DLD1 (cell line): Measurements from ENCODE around the gene AKR1B15.
"Not testable (repeated sequence)": the region's sequence is repeated elsewhere in the genome, so short reads cannot be mapped to it uniquely, and the experiment has no call there.

Experiments used
- in situ Hi-C: cut with HindIII; loops from 2 replicates; pipeline ENCODE4 v1.10.0; 2017; ENCODE audit warnings: low sequenced_read_pairs

The AKR1B15 gene

DNA sequence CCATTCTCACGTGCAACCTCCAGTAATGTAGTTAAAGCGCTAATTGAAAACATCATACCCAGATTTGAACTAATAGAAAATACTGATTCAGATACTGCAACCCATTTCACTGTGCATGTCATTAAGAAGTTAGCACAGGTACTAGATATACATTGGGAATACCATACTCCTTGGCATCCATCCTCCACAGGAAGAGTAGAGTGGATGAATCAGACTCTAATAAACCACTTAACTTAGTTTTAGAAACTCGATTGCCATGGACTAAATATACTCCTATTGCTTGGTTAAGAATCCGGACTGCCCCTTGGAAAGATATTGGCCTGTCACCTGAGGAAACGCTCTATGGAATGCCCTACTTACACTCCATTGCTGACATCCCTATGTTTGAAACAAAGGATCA is 9.5 kb downstream of the AKR1B15 start:
- in situ Hi-C loops, result no loop called here

DNA sequence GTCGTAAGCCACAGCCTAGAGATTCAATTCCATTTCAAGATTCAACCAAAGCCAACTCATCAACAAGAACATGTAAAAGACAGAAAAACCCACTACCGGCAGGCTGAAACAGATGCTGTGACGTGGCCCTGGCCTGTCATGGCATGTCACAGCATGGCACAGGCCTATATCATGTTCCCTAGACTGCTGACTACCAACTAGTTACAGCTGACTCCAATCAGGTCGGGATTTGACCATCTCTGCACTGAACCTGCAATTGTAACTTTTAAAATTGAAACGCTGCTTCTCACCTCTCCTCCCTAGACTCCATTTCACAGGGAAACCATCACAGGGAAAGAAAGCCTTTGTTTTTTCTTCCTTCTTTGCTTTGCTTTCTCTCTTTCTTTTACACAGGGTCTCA is 12.7 kb downstream of the AKR1B15 start:
- in situ Hi-C loops, result not testable (repeated sequence)

DNA sequence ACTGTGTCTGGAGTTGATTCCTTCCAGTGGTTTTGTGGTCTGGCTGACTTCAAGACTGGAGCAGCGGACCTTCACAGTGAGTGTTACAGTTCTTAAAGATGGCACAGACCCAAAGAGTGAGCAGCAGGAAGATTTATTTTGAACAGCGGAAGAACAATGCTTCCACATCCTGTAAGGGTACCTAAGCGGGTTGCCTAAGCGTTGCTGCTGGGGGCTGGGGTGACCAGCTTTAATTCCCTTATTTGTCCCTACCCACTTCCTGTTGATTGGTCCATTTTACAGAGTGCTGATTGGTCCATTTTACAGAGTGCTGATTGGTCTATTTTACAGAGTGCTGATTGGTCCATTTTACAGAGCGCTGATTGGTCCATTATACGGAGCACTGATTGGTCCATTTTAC is 13.2 kb downstream of the AKR1B15 start:
- in situ Hi-C loops, result no loop called here

DNA sequence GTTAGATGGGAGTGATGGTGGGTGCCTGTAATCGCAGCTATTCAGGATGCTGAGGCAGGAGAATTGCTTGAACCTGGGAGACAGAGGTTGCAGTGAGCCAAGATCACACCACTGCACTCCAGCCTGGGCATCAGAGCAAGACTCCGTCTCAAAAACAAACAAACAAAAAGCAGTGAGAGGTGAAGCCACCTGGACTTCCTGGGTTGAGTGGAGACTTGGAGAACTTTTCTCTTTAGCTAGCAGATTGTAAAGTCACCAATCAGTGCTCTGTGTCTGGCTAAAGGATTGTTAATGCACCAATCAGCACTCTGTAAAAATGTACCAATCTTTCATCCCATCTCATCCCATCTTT is 14.5 kb downstream of the AKR1B15 start:
- in situ Hi-C loops, result not testable (repeated sequence)

DNA sequence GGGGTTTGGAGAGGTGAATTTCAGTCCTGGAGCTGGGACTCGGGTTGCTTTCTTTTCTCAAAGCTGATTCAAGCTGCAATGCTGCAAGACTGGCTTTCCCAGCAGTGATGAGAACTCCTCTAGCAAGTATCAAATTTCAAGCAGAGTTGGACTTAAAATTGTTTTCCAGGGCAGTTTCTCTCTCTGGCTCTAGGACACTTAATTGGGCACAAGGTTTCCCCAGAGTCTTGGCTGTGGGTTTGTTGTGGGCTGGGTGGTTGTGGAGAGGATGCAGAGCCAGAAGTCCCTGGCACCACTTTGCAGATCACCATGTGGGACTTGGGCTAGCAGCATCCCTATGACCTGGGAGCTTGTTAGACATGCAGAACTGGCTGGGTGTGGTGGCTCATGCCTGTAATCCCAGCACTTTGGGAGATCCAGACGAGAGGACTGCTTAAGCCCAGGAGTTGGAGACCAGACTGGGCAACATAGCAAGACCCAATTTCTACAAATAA is 16.8 kb downstream of the AKR1B15 start:
- in situ Hi-C loops, result no loop called here

DNA sequence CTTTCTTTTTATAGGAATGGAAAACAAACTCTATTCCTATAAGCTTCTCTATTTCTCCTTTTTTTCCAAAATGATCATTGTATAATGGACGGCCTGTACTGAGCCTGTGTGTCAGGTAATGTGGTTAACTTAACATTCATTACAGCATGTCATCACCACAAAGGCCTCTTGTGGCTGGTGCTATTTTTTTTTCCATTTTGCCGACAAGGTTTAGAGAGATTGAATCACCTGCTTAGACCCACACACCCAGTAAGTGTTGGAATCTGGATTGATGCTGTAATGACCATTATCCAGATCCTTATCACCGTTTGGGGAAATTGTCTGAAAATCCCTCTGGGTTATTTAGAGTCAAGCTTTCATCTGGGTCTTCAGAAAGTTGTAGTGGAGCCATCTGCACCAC is 18.5 kb downstream of the AKR1B15 start:
- in situ Hi-C loops, result no loop called here

DNA sequence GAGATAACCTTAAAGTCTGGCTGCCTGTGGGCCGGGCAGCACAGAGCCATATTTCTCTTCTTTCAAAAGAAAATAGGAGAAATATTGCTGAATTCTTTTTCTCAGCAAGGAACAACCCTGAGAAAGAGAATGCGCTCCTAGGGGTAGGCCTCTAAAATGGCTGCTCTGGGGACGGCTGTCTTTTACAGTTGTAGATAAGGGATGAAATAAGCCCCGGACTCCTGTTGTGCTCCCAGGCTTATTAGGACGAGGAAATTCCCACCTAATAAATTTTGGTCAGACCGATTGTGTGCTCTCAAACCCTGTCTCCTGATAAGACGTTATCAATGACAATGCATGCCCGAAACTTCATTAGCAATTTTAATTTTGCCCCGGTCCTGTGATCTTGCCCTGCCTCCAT is 21.1 kb downstream of the AKR1B15 start:
- in situ Hi-C loops, result not testable (repeated sequence)

DNA sequence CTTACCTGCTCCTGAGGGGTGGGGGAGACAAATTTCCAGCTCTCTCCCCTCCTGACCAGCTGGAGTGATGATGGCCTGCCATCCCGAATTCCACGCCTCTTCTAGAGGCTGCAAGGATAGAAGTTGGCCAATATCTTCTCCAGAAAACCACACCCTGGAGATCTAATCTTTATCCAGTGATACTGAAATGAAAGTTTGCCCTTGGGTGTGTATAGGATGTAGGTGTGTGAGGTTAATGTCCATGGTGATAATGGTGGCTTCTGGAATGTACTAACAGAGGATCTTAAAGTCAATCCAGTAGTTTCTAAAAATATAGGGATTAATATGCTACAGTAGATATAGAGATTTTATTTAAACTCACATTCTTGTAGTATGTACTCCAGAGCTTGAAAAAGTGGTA is 22.2 kb downstream of the AKR1B15 start:
- in situ Hi-C loops, result no loop called here

DNA sequence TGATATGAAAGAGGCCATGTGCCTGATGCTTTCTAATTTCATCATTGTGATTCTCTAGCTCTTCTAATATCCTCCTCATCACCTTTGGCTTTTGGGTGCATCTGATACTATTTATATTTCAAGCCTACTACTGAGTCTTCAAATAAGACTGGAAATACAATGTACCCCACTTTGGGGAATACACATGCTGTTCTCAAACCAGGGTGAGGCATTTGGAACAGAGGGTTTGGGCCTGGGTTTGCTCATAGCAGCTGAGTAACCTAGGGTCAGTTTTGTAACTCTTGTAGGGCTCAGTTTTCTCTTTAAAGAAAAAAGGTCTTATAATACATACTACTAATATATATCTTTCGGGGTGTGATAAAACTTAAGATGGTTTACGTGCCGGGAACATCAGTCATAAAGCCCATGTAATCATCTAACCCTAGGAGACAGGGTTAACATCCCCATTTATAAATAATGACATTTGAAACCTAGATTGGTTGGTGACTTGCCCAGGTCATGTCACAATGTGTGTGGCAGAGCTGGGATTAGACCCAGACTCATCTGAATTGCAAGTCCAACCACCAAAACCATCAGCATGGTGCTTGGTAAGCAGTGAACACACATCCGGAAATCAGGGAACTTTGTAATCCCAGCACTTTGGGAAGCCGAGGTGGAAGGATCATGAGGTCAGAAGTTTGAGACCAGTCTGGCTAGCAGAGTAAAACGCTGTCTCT is 23.0 kb downstream of the AKR1B15 start:
- in situ Hi-C loops, result no loop called here

DNA sequence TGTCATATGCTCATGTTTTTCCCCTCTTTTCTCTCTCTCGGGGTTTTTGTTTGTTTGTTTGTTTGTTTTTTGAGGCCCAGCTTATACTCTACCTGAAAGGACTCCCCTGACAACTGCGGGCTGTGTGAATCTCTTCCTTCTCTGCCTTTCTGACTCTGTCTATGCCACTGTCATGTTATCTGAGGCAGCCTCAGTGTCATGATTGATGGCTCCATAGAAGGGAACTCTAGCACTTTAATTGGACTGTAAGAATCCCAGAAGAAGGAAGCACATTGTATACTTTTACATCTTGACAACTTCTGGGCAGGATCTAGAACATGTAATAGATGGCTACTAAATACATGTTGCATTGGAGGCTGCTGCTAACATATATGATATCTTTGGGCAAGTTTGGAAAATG is 25.4 kb downstream of the AKR1B15 start:
- in situ Hi-C loops, result no loop called here

DNA sequence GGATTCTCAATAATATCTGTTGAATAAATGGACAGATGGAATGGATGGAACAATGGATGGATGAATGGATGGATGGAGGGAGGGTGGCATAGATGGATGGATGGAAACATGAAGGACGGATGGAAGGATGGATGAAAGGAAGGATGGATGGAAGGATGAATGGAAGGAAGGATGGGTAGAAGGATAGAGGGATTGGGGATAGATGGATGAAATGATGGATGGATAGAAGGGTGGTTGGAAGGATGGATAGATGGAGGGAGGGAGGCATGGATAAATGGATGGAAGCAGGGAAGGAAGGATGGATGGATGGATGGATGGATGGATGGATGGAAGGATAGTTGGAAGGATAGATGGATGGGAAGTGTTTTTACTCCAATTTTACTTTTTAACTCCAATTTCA is 35.4 kb downstream of the AKR1B15 start:
- in situ Hi-C loops, result no loop called here

DNA sequence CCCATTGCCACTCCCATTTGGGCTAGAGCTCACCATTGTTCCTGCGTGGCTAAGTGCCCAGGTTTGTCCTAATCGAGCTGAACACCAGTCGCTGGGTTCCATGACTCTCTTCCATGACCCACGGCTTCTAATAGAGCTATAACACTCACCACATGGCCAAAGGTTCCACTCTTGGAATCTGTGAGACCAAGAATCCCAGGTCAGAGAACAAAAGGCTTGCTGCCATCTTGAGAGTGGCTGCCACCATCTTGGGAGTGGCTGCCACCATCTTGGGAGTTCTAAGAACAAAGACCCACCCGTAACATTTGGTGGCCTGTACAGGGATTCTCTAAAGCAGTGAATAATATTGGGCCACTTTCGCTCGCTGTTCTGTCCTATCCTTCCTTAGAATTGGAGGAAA is 37.0 kb downstream of the AKR1B15 start:
- in situ Hi-C loops, result no loop called here

DNA sequence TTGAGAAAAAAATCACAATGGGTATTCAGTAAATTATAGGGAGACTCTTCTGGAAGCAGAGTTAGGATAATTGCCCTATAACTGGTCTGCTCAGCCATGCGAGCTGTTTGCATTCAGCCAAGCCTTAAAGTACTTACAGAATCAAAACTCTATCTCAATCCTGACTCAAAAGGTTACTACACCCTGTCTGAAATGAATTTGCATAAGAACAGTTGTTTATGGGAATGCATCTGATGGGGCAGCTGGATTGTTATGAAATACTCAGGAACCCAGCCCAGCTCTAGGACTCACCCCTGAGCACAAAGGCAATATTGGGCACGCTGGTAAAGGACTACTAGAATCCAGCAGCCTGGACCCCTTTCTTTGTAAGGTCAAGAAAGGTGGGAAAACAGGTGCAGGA is 38.8 kb downstream of the AKR1B15 start:
- in situ Hi-C loops, result no loop called here

DNA sequence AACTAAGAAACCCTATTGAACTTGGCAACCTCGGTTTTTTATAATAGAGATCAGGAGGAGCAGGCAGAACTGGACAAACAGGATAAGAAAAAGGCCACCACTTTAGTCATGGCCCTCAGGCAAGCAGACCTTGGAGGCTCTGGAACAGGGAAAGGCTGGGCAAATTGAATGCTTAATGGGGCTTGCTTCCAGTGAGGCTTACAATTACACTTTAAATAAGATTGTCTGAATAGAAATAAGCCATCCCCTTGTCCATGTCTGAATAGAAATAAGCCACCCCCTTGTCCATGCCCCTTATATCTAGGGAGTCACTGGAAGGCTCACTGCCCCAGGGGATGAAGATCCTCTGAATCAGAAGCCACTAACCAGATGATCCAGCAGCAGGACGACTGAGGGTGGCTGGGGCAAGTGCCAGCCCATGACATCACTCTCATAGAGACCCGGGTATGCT is 40.6 kb downstream of the AKR1B15 start:
- in situ Hi-C loops, result no loop called here

DNA sequence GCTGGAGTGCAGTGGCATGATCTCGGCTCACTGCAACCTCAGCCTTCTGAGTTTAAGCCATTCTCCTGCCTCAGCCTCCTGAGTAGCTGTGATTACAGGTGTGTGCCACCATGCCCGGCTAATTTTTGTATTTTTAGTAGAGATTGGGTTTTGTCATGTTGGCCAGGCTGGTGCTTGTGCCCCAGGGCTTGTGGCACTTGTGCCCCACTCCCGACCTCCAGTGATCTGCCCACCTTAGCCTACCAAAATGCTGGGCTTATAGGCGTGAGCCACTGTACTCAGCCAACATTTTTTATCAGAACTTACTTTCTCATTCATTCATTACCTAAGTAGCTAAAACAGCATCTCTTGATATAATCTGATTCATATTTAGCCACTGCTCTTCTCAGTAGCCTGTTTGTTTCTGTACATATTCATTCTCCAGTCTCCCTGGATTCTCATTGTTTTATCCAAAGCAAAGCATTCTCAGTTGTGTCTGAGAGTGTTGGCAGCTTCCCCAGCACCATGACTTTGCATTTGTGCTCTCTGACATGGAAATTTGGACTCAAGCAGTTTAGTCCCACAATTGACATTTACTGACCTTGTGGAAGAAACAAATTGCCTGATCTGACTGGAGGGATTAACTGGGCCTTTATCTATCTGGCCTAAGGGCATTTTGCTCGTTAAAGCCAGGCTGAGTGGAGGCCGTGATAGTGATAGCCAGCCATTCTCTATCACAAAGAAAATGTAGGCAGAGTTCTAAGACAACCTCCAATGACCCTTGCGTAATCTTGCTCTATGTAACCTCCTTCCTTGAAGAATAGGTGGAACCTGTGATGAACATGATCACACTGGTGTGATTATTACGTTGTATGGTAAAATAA is 44.9 kb downstream of the AKR1B15 start:
- in situ Hi-C loops, result no loop called here

DNA sequence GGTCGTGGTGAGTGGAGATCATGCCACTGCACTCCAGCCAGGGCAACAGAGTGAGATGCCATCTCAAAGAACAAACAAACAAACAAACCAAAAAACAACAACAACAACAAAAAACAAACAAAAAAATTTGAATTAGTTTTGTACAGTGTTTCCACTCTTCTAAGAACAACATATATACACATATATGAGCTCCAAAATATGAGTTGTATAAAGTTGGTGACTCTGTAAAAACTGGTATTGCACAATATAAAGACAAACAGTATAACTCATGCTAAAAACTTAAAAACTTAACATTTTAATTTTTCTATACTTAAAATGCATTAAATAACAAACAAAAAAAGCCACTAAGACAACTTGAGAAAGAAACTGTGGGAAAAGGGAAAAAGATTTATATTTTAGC is 46.0 kb downstream of the AKR1B15 start:
- in situ Hi-C loops, result no loop called here

DNA sequence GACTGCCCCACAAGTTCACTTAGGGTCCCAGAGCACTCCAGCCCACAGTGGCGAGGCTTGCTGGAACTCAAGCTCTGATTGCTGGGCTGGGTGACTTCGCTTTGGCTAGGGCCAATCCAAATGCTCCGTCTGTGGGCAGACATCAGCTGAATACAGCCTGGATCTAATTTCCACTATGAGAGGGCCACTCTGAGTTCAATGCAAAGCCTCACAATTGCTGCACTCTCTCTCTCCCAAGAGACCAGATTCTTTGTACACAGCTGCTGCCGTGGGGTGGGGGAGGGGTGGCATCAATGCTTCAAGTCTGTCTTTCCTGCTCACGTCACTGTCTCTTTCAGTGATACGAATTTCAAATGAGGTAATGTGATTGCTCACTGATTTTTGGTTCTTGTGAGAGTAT is 50.5 kb downstream of the AKR1B15 start:
- in situ Hi-C loops, result no loop called here

DNA sequence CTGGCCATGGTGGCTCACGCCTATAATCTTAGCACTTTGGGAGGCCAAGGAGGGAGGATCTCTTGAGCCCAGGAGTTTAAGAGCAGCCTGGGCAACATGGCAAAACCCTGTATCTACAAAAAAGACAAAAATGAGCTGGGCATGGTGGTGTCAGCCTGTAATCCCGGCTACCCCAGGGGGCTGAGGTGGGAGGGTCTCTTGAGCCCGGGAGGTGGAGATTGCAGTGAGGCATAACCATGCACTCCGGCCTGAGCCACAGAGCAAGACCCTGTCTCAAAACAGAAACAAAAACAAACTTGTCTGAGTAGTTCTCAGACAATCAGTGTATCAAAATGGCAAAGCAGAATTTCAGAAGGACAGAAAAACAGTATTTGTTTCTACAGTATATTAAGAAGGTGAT is 52.5 kb downstream of the AKR1B15 start:
- in situ Hi-C loops, result no loop called here

DNA sequence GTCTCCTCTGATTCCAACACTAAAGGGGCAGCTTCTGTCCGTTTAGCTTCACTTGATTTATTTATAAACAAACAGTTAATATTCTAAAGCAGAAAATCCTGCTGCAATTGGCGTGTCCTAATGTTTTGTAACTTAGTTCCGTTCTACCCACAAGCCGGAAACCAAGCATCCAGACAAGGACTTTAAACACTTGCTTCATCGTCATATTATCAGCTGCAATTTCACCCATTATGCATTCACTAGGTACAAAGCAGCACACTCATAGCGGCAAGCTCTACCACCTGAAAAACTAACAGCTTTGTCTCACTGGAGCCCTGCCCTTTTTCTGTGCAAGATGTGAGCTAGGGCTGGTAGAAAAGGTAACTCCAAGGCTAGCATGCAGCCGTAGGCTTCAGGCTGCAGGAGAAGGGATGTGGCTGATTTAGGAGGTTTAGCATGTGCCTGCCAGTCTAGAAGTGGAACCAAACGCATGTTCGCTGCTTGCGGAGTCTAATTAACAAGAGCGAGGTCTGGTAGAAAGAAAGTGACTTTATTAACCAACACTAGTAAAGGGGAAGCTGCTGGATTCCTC is 54.1 kb downstream of the AKR1B15 start:
- in situ Hi-C loops, result no loop called here

DNA sequence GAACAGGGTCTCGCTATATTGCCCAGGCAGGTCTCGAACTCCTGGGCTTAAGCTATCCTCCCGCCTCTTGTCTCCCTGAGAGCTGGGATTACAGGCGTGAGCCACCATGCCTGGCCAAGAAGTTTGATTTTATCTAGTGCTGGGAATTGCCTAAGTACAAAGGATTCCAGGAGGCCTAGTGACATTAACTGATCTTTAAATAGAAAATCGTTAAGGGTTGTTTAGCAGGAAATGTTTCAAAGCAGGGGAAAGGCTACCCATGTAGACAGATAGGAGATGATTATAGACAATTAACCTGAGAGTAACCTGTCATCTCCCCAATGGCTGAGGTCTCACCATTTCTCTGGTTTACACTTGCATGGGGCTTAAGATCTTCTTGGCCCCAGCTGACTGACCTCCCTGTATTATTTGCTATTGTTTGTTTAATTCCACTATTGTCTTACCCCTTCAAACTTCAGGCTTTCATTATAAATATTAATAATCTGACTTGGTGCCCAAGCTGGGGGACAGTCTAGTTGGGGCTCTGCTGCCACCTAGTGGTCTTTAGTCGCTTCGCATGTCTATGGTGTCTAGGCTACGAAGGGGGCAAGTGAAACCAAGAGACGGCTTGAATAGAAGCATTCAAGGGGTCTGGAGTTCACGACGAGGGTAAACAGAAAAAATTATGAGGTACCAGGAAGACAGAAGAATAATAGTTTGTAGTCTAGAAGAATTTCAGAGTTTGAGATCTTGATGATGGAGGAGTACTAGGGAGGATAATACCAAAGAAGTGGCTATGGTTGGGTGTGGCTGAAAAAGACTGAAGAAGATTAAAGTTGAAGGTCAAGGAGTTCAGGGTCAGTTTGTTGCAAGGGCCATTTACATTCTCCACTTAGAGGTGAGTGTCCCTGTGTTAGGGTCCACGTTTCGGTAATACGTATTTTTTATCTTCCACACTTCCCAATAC is 57.3 kb downstream of the AKR1B15 start:
- in situ Hi-C loops, result no loop called here
